ENCODE data around the gene IREB2. TPM values are rescaled to one million over a fixed set of nuclear protein-coding genes. Genes with fewer than 3 reads are reported as not detected.
A peak's percentile ranks its signal among the peaks of the same experiment; 100 is the strongest.

IREB2 gene
- total RNA-seq, 2 donors from 2014 or later = 81.4 to 92.6 TPM

GRCh38 chr15:78501857-78502256, 63.8 kb downstream of the IREB2 start:
- Histone ChIP-seq H3K4me3 (ENCODE audit: low read length) (no peak overlapping the region), H3K9me3 (ENCODE audit: control insufficient read depth, low read length) (peaks cover 23% of the 10 kb centered on the region), H3K27ac (ENCODE audit: low read depth, low read length) (no peak overlapping the region), H3K27me3 (ENCODE audit: control insufficient read depth, insufficient read depth, low read length, poor library complexity, severe bottlenecking) (no peaks in the 10 kb centered on the region), H3K9ac (ENCODE audit: extremely low read depth, low read length, poor library complexity, severe bottlenecking) (no peak overlapping the region), H3K36me3 (ENCODE audit: control insufficient read depth, insufficient read depth, low read length) (peaks cover 51% of the 10 kb centered on the region), H3K4me1 (ENCODE audit: control insufficient read depth, insufficient read depth, low read length) (no peaks in the 10 kb centered on the region)
- Mint-ChIP-seq H3K4me3 (no peak overlapping the region), H3K27me3 (ENCODE audit: insufficient read depth) (no peaks in the 10 kb centered on the region), H3K4me1 (no peaks in the 10 kb centered on the region), H3K9me3 (peaks cover 25% of the 10 kb centered on the region), H3K36me3 (ENCODE audit: low read depth) (peaks cover 48% of the 10 kb centered on the region), H3K27ac (no peak overlapping the region)
- no peak for DNase-seq
- 97 to 100% methylated on average over 3 to 4 of the region's 4 CpGs for WGBS, 2 experiments (ENCODE audit: insufficient coverage in 1 of 2, insufficient read length in 1 of 2)
- TF ChIP-seq CTCF (conservative IDR thresholded peaks at IDR 0.05) = no peak

GRCh38 chr15:78502641-78503040, 64.6 kb downstream of the IREB2 start:
- H3K4me1 Mint-ChIP-seq = no peaks in the 10 kb centered on the region
- no peaks in the 10 kb centered on the region for H3K4me1 ChIP-seq (ENCODE audit: control insufficient read depth, insufficient read depth, low read length)
- WGBS, 2 experiments (ENCODE audit: insufficient coverage in 1 of 2, insufficient read length in 1 of 2) = 96 to 100% methylated on average over 1 to 2 of the region's 2 CpGs
- peaks cover 41% of the 10 kb centered on the region for H3K36me3 Mint-ChIP-seq (ENCODE audit: low read depth)
- no peak overlapping the region for H3K27ac Mint-ChIP-seq
- no peak for TF ChIP-seq CTCF (conservative IDR thresholded peaks at IDR 0.05)
- peaks cover 1% of the 10 kb centered on the region for H3K27me3 ChIP-seq (ENCODE audit: control insufficient read depth, insufficient read depth, low read length, poor library complexity, severe bottlenecking)
- H3K9ac ChIP-seq (ENCODE audit: extremely low read depth, low read length, poor library complexity, severe bottlenecking) = no peak overlapping the region
- H3K27ac ChIP-seq (ENCODE audit: low read depth, low read length) = no peak overlapping the region
- no peaks in the 10 kb centered on the region for H3K27me3 Mint-ChIP-seq (ENCODE audit: insufficient read depth)
- H3K9me3 Mint-ChIP-seq = peaks cover 27% of the 10 kb centered on the region
- H3K4me3 Mint-ChIP-seq = no peak overlapping the region
- DNase-seq = no peak
- peaks cover 43% of the 10 kb centered on the region for H3K36me3 ChIP-seq (ENCODE audit: control insufficient read depth, insufficient read depth, low read length)
- H3K4me3 ChIP-seq (ENCODE audit: low read length) = no peak overlapping the region
- peaks cover 23% of the 10 kb centered on the region for H3K9me3 ChIP-seq (ENCODE audit: control insufficient read depth, low read length)

GRCh38 chr15:78506971-78507830, 69.2 kb downstream of the IREB2 start, which contains the start of gene HYKK:
TSS of gene HYKK (plus strand) at chr15:78507577. CDS start at chr15:78513089, 5,512 bp downstream.
- Histone ChIP-seq H3K9ac (ENCODE audit: extremely low read depth, low read length, poor library complexity, severe bottlenecking) (peak within 1 kb of the TSS; percentile 38), H3K27ac (ENCODE audit: low read depth, low read length) (no peak within 1 kb of the TSS), H3K4me1 (ENCODE audit: control insufficient read depth, insufficient read depth, low read length) (no peaks in the 10 kb centered on the region), H3K9me3 (ENCODE audit: control insufficient read depth, low read length) (peaks cover 7% of the 10 kb centered on the region), H3K4me3 (ENCODE audit: low read length) (peak within 1 kb of the TSS; percentile 82), H3K27me3 (ENCODE audit: control insufficient read depth, insufficient read depth, low read length, poor library complexity, severe bottlenecking) (peaks cover 26% of the 10 kb centered on the region), H3K36me3 (ENCODE audit: control insufficient read depth, insufficient read depth, low read length) (no peaks in the 10 kb centered on the region)
- Mint-ChIP-seq H3K36me3 (ENCODE audit: low read depth) (peaks cover 1% of the 10 kb centered on the region), H3K4me3 (peak within 1 kb of the TSS; percentile 75), H3K4me1 (peaks cover 4% of the 10 kb centered on the region), H3K27me3 (ENCODE audit: insufficient read depth) (peaks cover 12% of the 10 kb centered on the region), H3K9me3 (peaks cover 19% of the 10 kb centered on the region), H3K27ac (peak within 1 kb of the TSS; percentile 93)
- WGBS, 2 experiments (ENCODE audit: insufficient coverage in 1 of 2, insufficient read length in 1 of 2) = 1 to 5% methylated on average over 20 to 63 of the region's 63 CpGs
- TF ChIP-seq CTCF (conservative IDR thresholded peaks at IDR 0.05) = peak; percentile 48
- peak; percentile 99 for DNase-seq

All from endodermal cell (in vitro differentiated cells).